ENCODE data around the gene TAF12. TPM values are rescaled to one million over a fixed set of nuclear protein-coding genes. Genes with fewer than 3 reads are reported as not detected.
"Not testable (repeated sequence)": the region's sequence is repeated elsewhere in the genome, so short reads cannot be mapped to it uniquely, and the experiment has no call there.

TAF12 gene, protein sequence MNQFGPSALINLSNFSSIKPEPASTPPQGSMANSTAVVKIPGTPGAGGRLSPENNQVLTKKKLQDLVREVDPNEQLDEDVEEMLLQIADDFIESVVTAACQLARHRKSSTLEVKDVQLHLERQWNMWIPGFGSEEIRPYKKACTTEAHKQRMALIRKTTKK
- total RNA-seq: 21.7 and 22.6 TPM in 2 replicates
- long read RNA-seq, transcript TAF12-202 (6 exons, 1,334 nt): major isoform, 81 of 94 reads
- long read RNA-seq, partial matches to known transcripts: 1 of 94 reads
- long read RNA-seq, other reads (novel, unspliced or antisense): 11 of 94 reads

DNA sequence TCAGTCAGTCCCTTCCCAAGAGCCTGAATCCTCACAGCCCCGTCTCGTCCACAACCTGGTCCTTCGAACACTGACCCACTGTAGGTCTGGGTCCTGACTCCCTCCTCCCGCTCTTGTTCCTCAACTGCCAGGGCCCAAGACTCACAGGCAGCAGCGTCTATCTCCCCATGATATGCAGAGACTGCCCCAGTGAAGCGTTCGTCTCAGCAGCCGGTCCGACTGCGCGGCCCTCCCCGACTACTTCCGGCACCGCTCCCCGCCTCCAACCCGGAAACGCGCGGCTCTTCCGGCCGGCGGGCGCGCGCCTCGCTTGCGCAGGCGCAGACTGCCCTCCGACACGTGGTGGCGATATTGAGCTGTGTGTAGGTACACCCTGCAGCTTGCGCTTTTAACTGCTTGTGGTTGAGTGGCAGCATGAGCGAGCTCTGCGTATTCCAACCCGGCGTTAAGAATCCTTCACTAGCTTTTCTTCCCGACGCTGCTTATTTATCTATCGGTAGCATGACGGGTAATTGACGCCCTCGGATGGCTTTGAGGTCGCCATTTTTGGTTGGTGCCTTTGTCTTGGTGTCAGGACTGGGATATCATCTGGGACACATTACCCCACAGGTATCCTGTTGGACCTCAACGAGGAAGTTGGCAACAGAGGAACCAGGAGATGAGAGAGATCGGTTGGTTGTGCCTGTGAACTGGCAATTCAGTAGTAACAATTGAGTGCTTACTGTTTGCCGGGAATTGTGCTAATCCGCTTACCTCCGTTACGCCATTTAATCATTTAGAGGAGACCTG, at the start of gene TAF12:
TAF12 (minus strand) TSS at position 221 of the 789 bp plus-strand sequence. CDS start 20,986 bp downstream, outside the sequence.
- Mint-ChIP-seq H3K27ac (ENCODE audit: unreplicated experiment) (peak within 1 kb of the TSS; percentile 99), H3K36me3 (ENCODE audit: unreplicated experiment) (no peaks in the 10 kb centered on the region), H3K9me3 (ENCODE audit: unreplicated experiment) (no peaks in the 10 kb centered on the region), H3K27me3 (ENCODE audit: unreplicated experiment) (no peaks in the 10 kb centered on the region), H3K4me1 (ENCODE audit: unreplicated experiment) (peaks cover 44% of the 10 kb centered on the region), H3K4me3 (ENCODE audit: unreplicated experiment) (peak within 1 kb of the TSS; percentile 99)
- TF ChIP-seq, protein P1, sequence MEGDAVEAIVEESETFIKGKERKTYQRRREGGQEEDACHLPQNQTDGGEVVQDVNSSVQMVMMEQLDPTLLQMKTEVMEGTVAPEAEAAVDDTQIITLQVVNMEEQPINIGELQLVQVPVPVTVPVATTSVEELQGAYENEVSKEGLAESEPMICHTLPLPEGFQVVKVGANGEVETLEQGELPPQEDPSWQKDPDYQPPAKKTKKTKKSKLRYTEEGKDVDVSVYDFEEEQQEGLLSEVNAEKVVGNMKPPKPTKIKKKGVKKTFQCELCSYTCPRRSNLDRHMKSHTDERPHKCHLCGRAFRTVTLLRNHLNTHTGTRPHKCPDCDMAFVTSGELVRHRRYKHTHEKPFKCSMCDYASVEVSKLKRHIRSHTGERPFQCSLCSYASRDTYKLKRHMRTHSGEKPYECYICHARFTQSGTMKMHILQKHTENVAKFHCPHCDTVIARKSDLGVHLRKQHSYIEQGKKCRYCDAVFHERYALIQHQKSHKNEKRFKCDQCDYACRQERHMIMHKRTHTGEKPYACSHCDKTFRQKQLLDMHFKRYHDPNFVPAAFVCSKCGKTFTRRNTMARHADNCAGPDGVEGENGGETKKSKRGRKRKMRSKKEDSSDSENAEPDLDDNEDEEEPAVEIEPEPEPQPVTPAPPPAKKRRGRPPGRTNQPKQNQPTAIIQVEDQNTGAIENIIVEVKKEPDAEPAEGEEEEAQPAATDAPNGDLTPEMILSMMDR (IDR thresholded peaks at IDR 0.05): peak; percentile 43
- peak; percentile 96 for DNase-seq (ENCODE audit: extremely low spot score, unreplicated experiment)

DNA sequence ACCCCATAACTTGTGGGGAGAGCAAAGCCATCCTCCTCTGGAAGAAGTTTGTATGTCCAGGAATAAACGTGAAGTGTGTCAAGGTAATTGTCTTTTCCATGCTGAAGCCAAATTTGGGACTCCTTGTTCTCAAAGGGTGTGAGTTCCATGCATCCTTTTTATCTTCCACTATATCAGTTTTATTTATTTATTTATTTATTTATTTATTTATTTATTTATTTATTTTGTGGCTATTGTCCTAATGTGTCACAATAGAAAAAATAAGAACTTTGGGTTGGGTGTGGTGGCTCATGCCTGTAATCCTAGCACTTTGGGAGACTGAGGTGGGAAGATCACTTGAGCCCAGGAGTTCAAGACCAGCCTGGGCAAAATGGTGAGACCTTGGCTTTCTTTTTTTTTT, 48.8 kb upstream of the TAF12 start:
- H3K27me3 Mint-ChIP-seq (ENCODE audit: unreplicated experiment); H3K4me3 Mint-ChIP-seq (ENCODE audit: unreplicated experiment); H3K9me3 Mint-ChIP-seq (ENCODE audit: unreplicated experiment); H3K27ac Mint-ChIP-seq (ENCODE audit: unreplicated experiment); H3K4me1 Mint-ChIP-seq (ENCODE audit: unreplicated experiment); DNase-seq (ENCODE audit: extremely low spot score, unreplicated experiment): not testable (repeated sequence)
- peaks cover 15% of the 10 kb centered on the region for H3K36me3 Mint-ChIP-seq (ENCODE audit: unreplicated experiment)

DNA sequence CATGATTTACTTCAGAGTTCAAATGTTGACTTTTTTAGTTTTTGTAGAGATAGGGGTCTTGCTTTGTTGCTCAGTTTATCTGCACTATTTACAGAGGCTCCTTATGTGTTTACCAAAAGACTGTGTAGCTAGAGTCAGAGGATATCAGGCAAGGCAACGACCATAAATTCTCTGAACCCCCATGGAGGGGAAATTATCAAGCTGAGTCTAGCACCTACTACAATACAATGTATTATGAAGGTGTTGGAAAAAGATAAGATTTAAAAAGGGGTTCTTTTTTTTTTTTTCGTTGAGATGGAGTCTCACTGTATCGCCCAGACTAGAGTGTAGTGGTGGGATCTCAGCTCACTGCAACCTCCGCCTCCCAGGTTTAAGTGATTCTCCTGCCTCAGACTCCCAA, 42.1 kb upstream of the TAF12 start:
- H3K36me3 Mint-ChIP-seq (ENCODE audit: unreplicated experiment): peaks cover 10% of the 10 kb centered on the region
- no peaks in the 10 kb centered on the region for H3K4me1 Mint-ChIP-seq (ENCODE audit: unreplicated experiment)
- DNase-seq (ENCODE audit: extremely low spot score, unreplicated experiment): no peak
- no peak overlapping the region for H3K27ac Mint-ChIP-seq (ENCODE audit: unreplicated experiment)
- no peaks in the 10 kb centered on the region for H3K27me3 Mint-ChIP-seq (ENCODE audit: unreplicated experiment)
- no peaks in the 10 kb centered on the region for H3K9me3 Mint-ChIP-seq (ENCODE audit: unreplicated experiment)
- TF ChIP-seq, protein P1 (IDR thresholded peaks at IDR 0.05): no peak
- no peak overlapping the region for H3K4me3 Mint-ChIP-seq (ENCODE audit: unreplicated experiment)

DNA sequence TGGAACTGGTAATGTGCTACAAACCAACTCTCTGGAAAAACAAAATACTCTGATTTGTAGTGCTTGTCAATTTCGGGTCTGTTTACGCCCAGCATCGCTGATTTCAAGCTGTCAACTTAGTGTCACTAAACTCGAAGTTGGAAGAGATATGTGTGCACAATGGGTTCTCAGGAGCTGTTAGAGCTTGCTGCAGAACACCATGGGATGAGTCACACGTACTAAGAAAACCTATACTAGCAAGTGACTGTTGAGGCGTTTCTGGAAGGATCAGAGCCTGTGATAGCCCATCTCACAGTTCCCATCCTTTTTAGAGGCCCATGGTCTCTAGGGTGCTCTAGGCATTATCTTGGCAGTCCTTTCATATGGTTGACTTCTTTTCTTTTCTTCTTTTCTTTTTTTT, 40.0 kb upstream of the TAF12 start:
- Mint-ChIP-seq H3K27me3 (ENCODE audit: unreplicated experiment) (no peaks in the 10 kb centered on the region), H3K36me3 (ENCODE audit: unreplicated experiment) (peaks cover 10% of the 10 kb centered on the region), H3K9me3 (ENCODE audit: unreplicated experiment) (no peaks in the 10 kb centered on the region), H3K4me3 (ENCODE audit: unreplicated experiment) (no peak overlapping the region), H3K27ac (ENCODE audit: unreplicated experiment) (no peak overlapping the region), H3K4me1 (ENCODE audit: unreplicated experiment) (no peaks in the 10 kb centered on the region)
- TF ChIP-seq, protein P1 (IDR thresholded peaks at IDR 0.05): no peak
- no peak for DNase-seq (ENCODE audit: extremely low spot score, unreplicated experiment)

DNA sequence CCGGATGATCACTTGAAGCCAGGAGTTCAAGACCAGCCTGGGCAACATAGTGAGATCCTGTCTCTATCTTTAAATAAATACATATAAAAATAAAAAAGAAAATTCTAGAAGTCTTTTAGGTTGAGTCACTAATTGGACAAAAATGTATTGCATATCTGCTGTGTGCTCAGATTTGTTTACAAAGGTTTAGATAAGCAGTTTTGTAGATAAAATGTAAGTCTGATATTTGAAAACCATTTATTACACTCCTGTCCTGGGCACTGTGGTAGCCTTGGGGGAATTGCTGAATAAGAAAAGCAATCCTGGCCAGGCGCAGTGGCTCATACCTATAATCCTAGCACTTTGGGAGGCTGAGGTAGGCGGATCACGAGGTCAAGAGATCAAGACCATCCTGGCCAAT, 37.3 kb upstream of the TAF12 start:
- TF ChIP-seq, protein P1 (IDR thresholded peaks at IDR 0.05): no peak
- Mint-ChIP-seq H3K4me1 (ENCODE audit: unreplicated experiment) (peaks cover 8% of the 10 kb centered on the region), H3K4me3 (ENCODE audit: unreplicated experiment) (no peak overlapping the region), H3K27ac (ENCODE audit: unreplicated experiment) (no peak overlapping the region), H3K36me3 (ENCODE audit: unreplicated experiment) (peaks cover 6% of the 10 kb centered on the region), H3K9me3 (ENCODE audit: unreplicated experiment) (no peaks in the 10 kb centered on the region), H3K27me3 (ENCODE audit: unreplicated experiment) (no peaks in the 10 kb centered on the region)
- no peak for DNase-seq (ENCODE audit: extremely low spot score, unreplicated experiment)

Data from osteocyte (in vitro differentiated cells).